ENCODE measurements around the gene PPL.
"Not testable (repeated sequence)": the region's sequence is repeated elsewhere in the genome, so short reads cannot be mapped to it uniquely, and the experiment has no call there.

The PPL gene

DNA sequence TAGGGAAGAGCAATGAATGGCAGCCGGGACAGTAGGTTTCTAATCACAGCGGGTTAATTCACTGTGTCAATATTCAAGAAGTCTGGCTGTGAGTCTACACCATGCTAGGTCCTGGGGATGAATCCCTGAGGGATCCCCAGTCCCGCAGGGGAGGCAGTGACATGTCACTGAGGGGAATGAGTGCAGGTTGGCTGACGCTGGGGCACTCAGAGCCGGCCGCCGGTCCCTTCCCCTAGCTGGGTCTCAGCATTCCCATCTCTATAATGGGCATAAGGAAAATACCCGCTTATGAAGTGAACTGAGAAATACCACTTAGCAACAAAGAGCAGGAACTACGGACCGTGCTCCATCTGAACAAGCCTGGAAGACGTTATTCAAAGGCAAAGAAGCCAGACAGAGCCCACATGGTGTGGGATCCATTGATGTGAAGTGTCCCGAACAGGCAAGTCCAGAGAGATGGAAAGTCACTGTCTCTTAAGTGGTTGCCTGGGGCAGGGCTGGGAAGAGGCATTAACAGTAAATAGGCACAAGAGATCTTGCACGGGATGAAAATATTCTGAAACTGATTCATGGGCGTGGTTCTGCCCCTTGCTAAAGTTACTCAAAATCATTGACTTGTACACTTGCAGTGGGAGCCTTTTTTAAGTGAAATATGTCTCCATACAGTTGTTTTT, 31.9 kb downstream of the PPL start:
- no peak for DNase-seq

DNA sequence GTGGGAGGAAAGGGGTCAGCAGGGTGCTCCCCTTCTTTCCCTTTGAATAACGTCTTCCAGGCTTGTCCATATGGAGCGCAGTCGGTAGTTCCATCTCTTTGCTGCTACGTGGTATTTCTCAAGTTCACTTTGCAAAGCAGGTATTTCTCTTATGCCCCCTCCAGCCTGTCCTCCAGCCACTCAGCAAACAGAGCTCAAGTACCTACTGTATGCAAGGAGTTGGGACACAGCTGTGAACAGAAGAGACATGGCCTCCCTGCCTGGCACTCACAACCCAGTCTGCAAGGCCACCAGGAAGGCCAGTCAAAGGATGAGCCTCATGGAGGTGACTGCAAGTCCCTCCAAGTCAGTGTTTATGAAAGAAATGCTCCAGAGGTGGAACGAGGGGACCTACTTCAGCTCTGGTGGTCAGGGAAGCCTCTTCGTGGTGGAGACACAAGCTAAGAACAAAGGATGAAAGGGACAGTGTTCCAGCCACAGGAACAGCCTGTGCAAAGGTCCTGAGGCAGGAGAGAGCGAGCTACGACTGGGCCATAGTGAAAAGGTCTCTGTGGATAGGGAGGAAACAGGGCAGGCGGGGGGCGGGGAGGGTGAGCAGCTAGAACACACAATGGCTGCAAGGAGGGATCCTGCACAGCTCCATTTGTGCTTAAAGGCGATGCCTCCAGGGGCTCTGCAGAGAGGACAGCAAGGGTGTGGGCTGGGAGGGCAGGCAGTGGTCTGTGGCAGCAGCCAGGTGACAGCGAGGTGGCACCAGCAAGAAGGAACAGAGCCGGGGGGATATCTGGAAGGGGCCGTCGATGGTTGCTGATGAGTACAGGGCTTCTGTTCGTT, 32.6 kb downstream of the PPL start:
- no peak for DNase-seq

DNA sequence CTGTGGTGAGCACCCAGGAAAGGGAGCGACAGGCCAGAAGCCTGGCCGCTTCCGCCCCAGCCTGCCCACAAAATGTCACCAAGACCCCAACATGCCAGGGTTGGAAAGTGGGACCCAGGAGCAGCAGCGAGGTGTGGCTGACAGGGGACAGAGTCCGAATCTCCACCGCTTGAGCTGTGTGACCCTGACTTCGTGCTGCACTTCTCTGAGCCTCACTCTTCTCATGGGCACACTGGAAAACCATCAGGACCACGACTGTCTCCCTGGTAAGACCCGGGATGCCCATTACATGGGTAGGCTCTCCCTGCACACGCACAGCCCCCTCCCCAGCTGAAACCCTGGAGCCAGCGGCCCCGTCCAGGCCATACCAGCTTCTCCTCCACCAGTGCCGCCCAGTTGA, 34.9 kb downstream of the PPL start:
- DNase-seq, result no peak

DNA sequence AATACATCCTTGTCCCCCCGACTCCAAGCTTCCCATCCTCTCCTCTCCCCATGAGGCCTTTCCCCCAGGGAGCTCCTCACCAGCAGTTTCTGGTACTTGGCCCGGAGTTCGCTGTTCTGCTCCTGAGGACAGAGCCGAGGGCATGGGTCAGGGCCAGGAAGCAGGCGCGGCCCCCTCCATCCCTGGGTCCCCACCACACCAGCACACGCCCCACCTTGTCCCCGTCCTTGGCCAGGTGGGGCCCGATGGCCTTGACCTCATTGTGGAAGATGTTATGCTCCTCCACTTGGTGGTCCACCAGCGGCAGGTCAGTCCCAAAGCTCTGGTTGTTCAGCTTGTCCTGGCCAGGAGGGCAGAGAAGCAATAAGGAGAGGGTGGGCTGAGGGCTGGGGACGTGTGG, 36.2 kb downstream of the PPL start:
- DNase-seq, result no peak

GRCh38 chr16:4900036-4900435, 36.9 kb downstream of the PPL start:
- no peak for DNase-seq

DNA sequence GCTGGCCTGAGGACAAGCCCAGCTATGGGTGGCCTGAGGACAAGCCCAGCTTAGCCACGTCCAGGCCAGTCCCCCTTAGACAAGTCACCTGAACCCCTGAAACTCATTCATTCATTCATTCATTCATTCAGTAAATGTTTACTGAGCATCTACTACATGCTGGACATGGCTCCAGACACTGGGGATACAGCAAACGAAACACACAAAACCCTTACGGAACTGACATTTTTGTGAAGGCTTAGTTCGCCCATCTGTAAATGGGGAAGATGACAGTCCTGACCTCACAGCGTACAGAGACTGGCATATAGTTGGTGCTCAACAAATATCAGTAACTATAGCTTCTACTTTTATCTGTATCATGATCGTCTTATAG, 37.5 kb downstream of the PPL start:
- DNase-seq, result no peak

GRCh38 chr16:4898811-4899473, 38.0 kb downstream of the PPL start:
- DNase-seq, result no peak

DNA sequence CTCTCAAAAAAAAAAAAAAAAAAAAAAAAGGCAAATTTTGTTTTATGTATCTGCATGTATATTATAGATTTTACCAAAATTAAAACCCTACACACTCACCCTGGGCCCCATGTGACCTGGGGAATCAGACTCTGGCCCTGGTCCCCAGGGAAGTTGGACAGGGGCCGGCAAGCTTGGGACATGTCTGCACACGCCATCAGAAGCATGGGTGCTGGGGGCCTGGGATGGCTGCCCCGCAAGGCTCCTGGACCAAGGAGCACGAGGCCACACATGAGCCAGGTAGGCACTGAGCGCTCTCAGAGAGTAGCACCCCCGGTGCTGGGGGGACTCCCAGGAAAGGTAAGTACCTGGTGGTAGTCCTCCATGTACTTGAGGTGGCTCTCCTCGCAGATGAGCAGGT, 39.6 kb downstream of the PPL start:
- DNase-seq, result no peak

DNA sequence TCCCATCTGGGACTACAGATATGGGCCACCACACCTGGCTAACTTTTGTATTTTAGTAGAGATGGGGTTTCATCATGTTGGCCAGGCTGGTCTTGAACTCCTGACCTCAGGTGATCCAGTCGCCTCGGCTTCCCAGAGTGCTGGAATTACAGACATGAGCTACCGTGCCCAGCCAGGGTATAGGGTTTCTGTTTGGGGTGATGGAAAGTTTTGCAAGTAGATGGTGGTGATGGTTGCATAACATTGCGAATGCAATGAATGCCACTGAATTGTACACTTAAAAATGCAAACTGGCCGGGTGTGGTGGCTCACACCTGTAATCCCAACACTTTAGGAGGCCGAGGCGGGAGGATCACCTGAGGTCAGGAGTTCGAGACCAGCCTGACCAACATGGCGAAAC, 40.2 kb downstream of the PPL start:
- not testable (repeated sequence) for DNase-seq

DNA sequence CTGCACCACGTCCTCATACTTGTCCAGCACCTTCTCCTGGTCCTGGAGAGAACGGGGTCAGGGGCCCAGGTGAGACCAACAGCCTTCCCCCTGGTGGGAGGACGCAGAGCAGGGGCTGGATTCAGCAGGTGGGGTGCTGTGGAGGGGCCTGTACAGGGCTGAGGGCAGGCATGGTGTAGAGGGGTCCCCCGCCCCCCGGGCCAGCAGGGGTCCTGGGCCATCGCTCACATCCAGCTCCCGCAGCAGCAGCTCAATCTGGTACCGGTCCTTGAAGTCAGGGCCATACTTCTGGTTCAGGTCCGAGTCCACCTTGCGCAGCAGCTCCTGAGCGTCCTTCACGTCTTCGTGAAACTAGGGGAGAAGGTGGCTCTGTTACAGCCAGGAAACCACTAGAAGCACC, 41.6 kb downstream of the PPL start:
- no peak for DNase-seq

- DNase-seq, result no peak
Measured at GRCh38 chr16:4894276-4895150, 42.4 kb downstream of the PPL start.

- DNase-seq, result no peak
Measured at GRCh38 chr16:4893103-4893862, 43.7 kb downstream of the PPL start.

- no peak for DNase-seq
Measured at GRCh38 chr16:4892361-4893102, 44.4 kb downstream of the PPL start.

DNA sequence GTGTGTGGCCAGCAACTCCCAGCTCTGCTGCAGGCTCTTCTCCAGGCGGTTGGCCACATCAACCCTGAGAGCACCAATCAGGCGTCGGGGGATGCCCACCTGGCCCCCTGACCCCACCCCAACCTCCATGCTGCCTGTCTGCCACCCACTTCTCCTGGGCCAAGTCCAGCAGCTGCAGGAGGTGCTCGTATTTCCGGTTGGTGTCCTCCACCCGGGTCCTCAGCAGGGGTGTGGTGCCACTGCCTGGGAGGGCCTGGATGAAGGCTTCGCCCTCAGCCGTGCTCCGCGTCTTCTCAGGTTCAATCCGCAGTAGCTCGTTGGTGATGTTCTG, 45.1 kb downstream of the PPL start:
- DNase-seq, result peak; percentile 4

GRCh38 chr16:4891097-4891885, 45.7 kb downstream of the PPL start:
- DNase-seq, result no peak

DNA sequence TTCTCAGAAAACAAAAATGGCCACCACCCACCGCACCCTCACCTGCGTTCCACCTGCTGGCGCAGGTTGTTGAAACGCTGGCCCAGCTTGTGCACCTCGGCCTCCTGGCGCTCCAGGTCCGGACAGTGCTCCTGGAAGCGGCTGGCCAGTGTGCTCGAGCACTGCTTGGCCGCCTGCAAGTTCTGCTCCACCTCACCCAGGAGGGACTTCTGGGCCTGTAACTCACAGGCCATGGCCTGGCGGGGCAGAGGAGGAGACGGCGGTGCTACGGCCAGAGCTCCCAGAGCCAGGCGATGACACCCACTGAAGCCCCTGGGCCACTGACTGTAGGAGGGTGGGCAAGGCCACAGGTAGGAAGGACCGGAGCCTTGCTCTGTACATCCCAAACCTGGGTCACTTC, 46.3 kb downstream of the PPL start:
- DNase-seq, result no peak

DNA sequence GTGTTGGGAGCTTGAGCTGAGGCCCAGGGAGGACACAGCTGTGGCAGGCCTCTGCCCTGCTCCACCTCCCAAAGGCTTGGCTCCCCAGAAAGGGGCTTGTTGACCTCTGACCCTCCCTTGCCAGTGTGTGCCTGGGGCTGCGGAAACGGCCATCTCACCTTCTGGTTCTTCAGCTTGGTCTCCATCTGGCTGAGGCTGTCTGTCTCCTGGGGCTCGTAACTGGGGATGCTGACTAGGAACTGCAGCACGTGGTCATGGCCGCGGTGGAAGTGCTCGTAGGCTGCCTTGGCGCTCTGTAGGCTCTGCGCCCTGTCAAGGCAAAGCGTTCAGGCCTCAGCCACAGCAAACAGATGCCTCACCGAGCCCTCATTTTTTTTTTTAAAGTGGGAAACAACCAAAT, 46.9 kb downstream of the PPL start:
- DNase-seq, result no peak

DNA sequence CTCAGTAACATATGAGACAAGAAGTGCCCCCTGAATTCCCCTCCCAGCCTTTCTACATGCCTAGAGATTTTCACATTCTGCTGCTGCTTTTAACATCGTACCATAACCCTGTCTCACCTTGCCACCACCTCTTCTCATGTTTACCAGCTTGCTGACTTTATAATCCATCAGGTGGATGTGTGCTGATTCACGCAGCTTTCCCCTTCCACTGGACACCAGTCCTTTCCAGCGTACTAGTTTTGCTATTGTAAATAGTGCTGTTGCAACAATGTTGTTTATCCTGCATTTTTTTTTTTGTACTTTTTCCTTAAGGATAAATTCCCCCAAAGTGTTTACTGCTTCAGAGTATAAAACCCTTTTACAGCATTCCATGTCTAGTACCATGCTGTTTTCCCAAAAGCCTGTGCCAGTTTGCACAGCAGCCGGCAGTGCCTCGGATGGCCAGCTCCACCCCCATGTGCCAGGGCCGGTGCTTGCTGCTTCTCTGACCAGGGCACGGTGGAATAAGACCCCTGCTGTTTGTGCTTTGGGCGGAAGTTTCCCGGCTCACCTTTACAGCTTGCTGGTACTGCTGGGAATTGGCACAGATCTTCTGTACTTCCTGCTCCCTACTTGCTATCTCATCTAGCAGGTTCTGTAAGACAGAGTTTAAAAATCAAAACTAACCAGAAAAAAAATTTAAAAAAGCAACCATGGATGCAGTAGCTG, 48.4 kb downstream of the PPL start:
- no peak for DNase-seq

DNA sequence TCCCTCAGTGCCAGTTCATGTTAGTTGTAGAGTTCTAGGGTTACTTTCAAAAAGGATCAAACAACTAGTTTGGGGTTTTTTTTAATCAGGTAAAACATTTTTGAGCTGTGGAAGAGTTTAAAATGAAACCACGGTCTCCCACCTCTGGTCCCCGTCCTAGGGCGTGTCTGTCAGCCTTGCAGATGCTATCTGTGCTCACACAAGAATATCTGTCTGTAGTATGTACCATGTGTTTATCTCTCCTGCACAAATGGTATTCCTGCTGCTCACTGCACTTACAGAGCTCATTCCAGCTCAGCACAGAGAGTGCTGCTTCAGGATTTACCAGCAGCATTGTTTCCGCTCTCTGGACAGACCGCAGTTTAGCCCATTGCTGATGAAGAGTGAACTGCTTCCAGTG, 50.8 kb downstream of the PPL start:
- DNase-seq, result no peak
